ENCODE measurements around the gene MYRIP.

DNA sequence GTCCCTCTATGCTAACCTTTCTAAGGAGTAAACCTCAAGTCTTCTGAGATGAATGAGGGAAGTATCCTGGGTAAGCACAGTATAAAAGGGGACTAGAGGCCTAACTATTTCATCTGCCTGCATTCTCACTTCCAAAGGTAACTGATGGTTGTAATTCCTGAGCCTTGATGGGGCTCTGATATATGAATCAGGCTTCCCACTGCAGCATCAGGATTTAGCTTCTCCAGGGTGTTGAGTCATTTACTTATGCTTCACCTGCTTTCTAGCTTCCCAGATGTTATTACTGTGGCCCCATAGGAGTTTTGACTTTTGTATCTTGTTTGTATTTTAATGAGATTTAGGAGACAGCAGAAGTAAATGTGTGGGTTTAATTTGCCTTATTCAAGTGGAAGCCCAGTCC is 292.8 kb downstream of the MYRIP start:
- TF ChIP-seq CTCF (IDR thresholded peaks at IDR 0.05) (no peak), NR1H2 (CRISPR knock-in tag; IDR thresholded peaks at IDR 0.05) (no peak), NR3C1 (CRISPR knock-in tag; conservative IDR thresholded peaks at IDR 0.05; ENCODE audit: low read depth) (no peak), MAX (CRISPR knock-in tag; IDR thresholded peaks at IDR 0.05) (no peak), IRF1 (CRISPR knock-in tag; IDR thresholded peaks at IDR 0.05) (no peak), CREB1 (CRISPR knock-in tag; IDR thresholded peaks at IDR 0.05) (no peak), TP53 (CRISPR knock-in tag; IDR thresholded peaks at IDR 0.05) (no peak)
- TF ChIP-seq, protein P1, sequence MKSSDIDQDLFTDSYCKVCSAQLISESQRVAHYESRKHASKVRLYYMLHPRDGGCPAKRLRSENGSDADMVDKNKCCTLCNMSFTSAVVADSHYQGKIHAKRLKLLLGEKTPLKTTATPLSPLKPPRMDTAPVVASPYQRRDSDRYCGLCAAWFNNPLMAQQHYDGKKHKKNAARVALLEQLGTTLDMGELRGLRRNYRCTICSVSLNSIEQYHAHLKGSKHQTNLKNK (CRISPR knock-in tag; IDR thresholded peaks at IDR 0.05): no peak
